ENCODE results near the gene HIVEP2.

HIVEP2 gene

GRCh38 chr6:142726616-142727015, 218.4 kb downstream of the HIVEP2 start:
- DNase-seq = no peak

- DNase-seq = no peak
Measured at GRCh38 chr6:142725024-142725770, 219.8 kb downstream of the HIVEP2 start.

DNA sequence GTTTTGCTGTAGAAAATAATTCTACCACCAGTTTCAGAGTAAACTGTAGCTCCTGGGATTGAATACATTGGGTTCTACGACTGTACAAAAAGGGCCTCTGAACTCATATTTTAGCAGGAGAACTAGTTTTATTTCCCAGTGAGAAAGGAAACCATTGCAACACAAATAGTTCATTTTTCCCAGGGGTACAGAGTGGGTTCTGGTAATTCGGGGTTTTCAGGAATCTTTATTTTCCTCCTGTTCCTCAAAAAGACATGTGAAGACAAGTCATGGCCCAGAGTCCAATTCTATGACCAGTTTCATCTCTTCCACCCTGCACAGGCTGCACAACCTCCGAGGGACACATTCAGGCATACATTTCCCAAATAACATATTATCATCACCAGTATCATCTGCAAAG, 222.1 kb downstream of the HIVEP2 start:
- no peak for DNase-seq

GRCh38 chr6:142722012-142722411, 223.0 kb downstream of the HIVEP2 start:
- peak; percentile 29 for DNase-seq

- DNase-seq = no peak
Measured at GRCh38 chr6:142721215-142721920, 223.6 kb downstream of the HIVEP2 start.

- DNase-seq = no peak
Measured at GRCh38 chr6:142718667-142719191, 226.2 kb downstream of the HIVEP2 start.

DNA sequence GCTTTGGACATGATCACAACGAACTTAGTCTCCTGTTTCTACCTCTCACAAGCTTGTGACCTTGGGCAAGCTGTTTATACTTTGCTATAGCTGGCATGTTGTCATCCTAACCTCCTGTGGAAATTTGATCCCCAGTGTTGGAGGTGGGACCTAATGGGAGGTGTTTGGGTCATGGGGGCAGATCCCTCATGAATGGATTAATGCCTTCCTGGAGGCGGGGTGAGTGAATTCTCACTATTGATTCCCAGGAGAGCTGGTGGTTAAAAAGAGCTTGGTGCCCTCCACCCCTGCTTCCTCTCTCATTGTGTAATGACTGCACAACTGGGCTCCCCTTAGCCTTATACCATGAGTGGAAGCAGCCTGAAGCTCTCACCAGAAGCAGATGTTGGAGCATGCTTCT, 228.9 kb downstream of the HIVEP2 start:
- no peak for DNase-seq

GRCh38 chr6:142714951-142715785, 229.8 kb downstream of the HIVEP2 start:
- no peak for DNase-seq

- DNase-seq = no peak
Measured at GRCh38 chr6:142713959-142714358, 231.0 kb downstream of the HIVEP2 start.

DNA sequence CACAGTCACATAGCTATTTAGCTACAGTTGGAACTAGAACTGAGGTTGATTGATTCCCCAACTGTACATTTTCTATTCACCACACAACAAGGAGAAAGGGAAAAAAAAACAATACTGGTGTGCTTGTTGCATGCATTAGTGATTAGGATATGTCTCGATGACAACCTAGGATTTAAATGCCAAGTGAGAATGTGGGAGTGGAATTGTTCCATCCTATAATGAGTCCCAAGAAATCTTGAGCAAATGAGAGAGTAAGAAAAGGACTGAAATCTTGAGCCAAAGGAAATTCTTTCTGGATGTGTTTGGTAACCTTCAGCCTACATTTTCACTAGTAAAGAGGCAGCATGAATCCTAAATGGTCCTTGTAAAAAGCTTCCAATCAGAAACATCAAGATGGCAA, 232.7 kb downstream of the HIVEP2 start:
- DNase-seq = no peak

GRCh38 chr6:142708651-142709050, 236.3 kb downstream of the HIVEP2 start:
- no peak for DNase-seq

DNA sequence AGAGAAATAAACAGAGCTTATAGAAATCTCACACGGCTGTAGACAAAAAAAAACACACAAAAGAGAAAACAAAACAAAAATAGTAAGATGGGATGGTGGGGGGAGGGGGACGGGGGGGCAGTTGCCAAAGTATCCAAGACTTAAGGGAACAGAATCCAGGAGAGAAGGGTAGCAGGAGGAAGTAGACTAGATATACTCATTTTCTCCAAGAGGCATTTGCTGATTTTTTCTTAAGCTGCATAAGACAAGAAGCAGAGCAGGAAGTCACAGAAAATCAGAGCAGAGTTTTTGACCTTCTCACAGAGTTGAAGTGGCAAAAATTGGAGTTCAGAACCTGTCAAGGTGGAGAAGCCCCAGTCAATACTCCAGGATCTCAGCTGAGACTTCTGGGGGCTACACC, 237.7 kb downstream of the HIVEP2 start:
- no peak for DNase-seq

- no peak for DNase-seq
Measured at GRCh38 chr6:142706210-142706609, 238.8 kb downstream of the HIVEP2 start.

GRCh38 chr6:142705054-142705453, 239.9 kb downstream of the HIVEP2 start:
- no peak for DNase-seq

GRCh38 chr6:142702501-142703460, 242.2 kb downstream of the HIVEP2 start:
- peak; percentile 58 for DNase-seq

Data from RPMI8226 (cell line).